PC-9 (cell line): Measurements from ENCODE around the gene CBLB. TPM values are rescaled to one million over a fixed set of nuclear protein-coding genes. Genes with fewer than 3 reads are reported as not detected.

Experiments
- BruUV-seq: library from RNA; stranded (reverse); fragments of 400-500 nt; replicated peaks from 2 replicates; lab custom pipeline; 2021; lab: Mats Ljungman, UMichigan
- CTCF ChIA-PET: fragments of 300-600 bp; sonication (Branson Sonifier 250); formaldehyde crosslinking; loops from one replicate; lab custom pipeline; 2022; ENCODE audit warnings: antibody characterized with exemption; lab: Charles Lee
- POLR2A ChIA-PET: fragments of 300-600 bp; sonication (Branson Sonifier 250); formaldehyde crosslinking; loops from one replicate; lab custom pipeline; 2022; ENCODE audit warnings: antibody characterized with exemption; ENCODE audit not compliant: unreplicated experiment; lab: Charles Lee
- DNase-seq, 2 experiments: peaks; one replicate each; pipeline versions ENCODE4 v3.0.0 to v3.0.0-alpha.2; 2015 to 2022; ENCODE audit warnings: mixed read lengths in 1 of 2
- H2AFZ ChIP-seq: fragments of 200-600 bp; sonication (generic); 2 replicates; pipeline ENCODE4 v1.8.1; 2017; ENCODE audit warnings: antibody characterized with exemption
- H3F3A ChIP-seq: fragments of 200-600 bp; sonication (generic); 2 replicates; pipeline ENCODE4 v1.8.1; 2017; ENCODE audit warnings: antibody characterized with exemption, mild to moderate bottlenecking, low read depth; ENCODE audit not compliant: insufficient read depth
- H3K27ac ChIP-seq: fragments of 200-600 bp; sonication (generic); 2 replicates; pipeline ENCODE4 v1.6.1; 2016; ENCODE audit warnings: mixed run types
- H3K27me3 ChIP-seq: fragments of 200-600 bp; sonication (generic); 2 replicates; pipeline ENCODE4 v1.6.1; 2016; ENCODE audit warnings: low read depth, mixed run types; ENCODE audit not compliant: insufficient read depth
- H3K36me3 ChIP-seq: fragments of 200-600 bp; sonication (generic); 2 replicates; pipeline ENCODE4 v1.6.1; 2016; ENCODE audit warnings: low read depth, mixed run types
- H3K4me1 ChIP-seq: fragments of 200-600 bp; sonication (generic); replicated peaks from 2 replicates; pipeline ENCODE4 v1.6.1; 2016; ENCODE audit warnings: mixed run types; ENCODE audit not compliant: insufficient read depth
- H3K4me2 ChIP-seq: fragments of 200-600 bp; sonication (generic); 2 replicates; pipeline ENCODE4 v1.6.1; 2017; ENCODE audit warnings: mixed run types
- H3K4me3 ChIP-seq: fragments of 200-600 bp; sonication (generic); 2 replicates; pipeline ENCODE4 v1.6.1; 2016; ENCODE audit warnings: mixed run types
- H3K79me2 ChIP-seq: fragments of 200-600 bp; sonication (generic); 2 replicates; pipeline ENCODE4 v1.6.1; 2017; ENCODE audit warnings: low read depth, mixed run types
- H3K9me2 ChIP-seq: fragments of 200-600 bp; sonication (generic); 2 replicates; pipeline ENCODE4 v1.8.1; 2017; ENCODE audit warnings: mild to moderate bottlenecking; ENCODE audit not compliant: insufficient read depth
- H3K9me3 ChIP-seq: fragments of 200-600 bp; sonication (generic); 2 replicates; pipeline ENCODE4 v1.8.1; 2016; ENCODE audit warnings: low read depth; ENCODE audit not compliant: insufficient read depth
- H4K20me1 ChIP-seq: fragments of 200-600 bp; sonication (generic); 2 replicates; pipeline ENCODE4 v1.8.1; 2017; ENCODE audit not compliant: insufficient read depth
- CTCF ChIP-seq: fragments of 200-600 bp; sonication (generic); conservative IDR thresholded peaks from 2 replicates; pipeline ENCODE4 v1.6.1; 2017; ENCODE audit warnings: mixed run types, antibody characterized with exemption, mild to moderate bottlenecking, moderate library complexity
- EZH2 ChIP-seq: fragments of 200-600 bp; sonication (generic); IDR thresholded peaks from 2 replicates; pipeline ENCODE4 v1.8.0; 2017; ENCODE audit warnings: antibody characterized with exemption, low read depth
- intact Hi-C: fragments of 100-400 bp; cut with micrococcal nuclease; formaldehyde crosslinking; loops from one replicate; pipeline ENCODE4 v1.10.0; 2022; ENCODE audit not compliant: unreplicated experiment
- total RNA-seq: library from RNA; stranded (reverse); gene quantifications from 2 replicates; pipeline ENCODE4 v1.2.3, GENCODE V29; 2021

Gene CBLB
- total RNA-seq, 1 experiment from 2014 or later, result 44.0 TPM

GRCh38 chr3:105786241-105786640, 82.6 kb downstream of the CBLB start:
- no peaks in the 10 kb centered on the region for H3F3A ChIP-seq
- TF ChIP-seq EZH2, result no peak
- no peak for TF ChIP-seq CTCF
- ChIA-PET CTCF (no interaction called here), POLR2A (no interaction called here)
- no peak overlapping the region for H3K4me3 ChIP-seq
- H3K36me3 ChIP-seq, result no peaks in the 10 kb centered on the region
- BruUV-seq, result no TSS peak
- H3K27ac ChIP-seq, result no peak overlapping the region
- no peaks in the 10 kb centered on the region for H3K4me1 ChIP-seq
- H4K20me1 ChIP-seq, result no peaks in the 10 kb centered on the region
- H3K9me2 ChIP-seq, result no peaks in the 10 kb centered on the region
- H3K4me2 ChIP-seq, result no peak overlapping the region
- no peak overlapping the region for H2AFZ ChIP-seq
- no peaks in the 10 kb centered on the region for H3K9me3 ChIP-seq
- H3K79me2 ChIP-seq, result no peaks in the 10 kb centered on the region
- intact Hi-C loops, result no loop called here
- no peaks in the 10 kb centered on the region for H3K27me3 ChIP-seq
- DNase-seq, result no peak

DNA sequence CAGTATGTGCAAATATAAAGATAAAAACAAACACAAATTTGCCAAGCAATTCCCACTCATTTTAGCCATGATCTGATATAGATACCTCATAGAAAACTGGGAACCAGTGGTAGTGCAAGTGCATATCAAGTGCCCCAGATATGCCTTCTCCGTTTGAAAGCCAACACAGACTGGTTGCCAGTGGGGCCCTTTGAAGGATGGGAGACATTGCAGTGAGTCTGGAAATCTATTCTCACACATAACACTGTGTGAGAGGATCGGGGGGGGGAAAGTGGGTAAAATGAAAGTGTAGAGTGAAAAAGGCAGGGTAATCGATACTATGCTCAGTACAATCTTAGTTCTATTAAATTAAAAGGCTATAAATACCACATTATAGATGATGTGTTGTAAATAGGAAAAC, 83.0 kb downstream of the CBLB start:
- intact Hi-C loops, result no loop called here
- H3F3A ChIP-seq, result no peaks in the 10 kb centered on the region
- no peaks in the 10 kb centered on the region for H3K9me3 ChIP-seq
- H3K36me3 ChIP-seq, result no peaks in the 10 kb centered on the region
- no peak overlapping the region for H2AFZ ChIP-seq
- H3K79me2 ChIP-seq, result no peaks in the 10 kb centered on the region
- H3K27me3 ChIP-seq, result no peaks in the 10 kb centered on the region
- H3K4me3 ChIP-seq, result no peak overlapping the region
- H3K4me2 ChIP-seq, result no peak overlapping the region
- TF ChIP-seq CTCF (no peak), EZH2 (no peak)
- POLR2A ChIA-PET, result no interaction called here
- no TSS peak for BruUV-seq
- H3K4me1 ChIP-seq, result no peaks in the 10 kb centered on the region
- H4K20me1 ChIP-seq, result no peaks in the 10 kb centered on the region
- CTCF ChIA-PET, result no interaction called here
- no peak for DNase-seq
- H3K27ac ChIP-seq, result no peak overlapping the region
- no peaks in the 10 kb centered on the region for H3K9me2 ChIP-seq

DNA sequence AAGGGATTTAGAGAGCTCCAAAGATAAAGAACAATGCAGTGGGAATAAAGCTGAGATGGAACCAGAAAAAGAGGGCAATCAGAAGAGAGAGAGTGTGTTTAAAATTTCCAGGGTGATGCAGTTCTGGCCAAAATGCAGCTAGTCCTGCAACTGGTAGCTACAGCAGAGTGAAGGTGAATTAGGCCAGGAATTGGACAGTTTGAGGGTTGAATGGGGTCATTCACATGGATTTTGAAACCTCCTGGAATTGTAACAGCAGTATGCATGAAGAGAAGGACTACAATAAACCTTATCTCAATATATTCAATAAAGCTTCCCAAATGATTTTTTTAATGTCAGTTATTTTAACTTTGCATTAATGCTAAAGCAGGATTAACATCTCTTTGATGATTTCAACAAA, 85.2 kb downstream of the CBLB start:
- CTCF ChIA-PET, result no interaction called here
- intact Hi-C loops, result no loop called here
- Histone ChIP-seq H3K27ac (no peak overlapping the region), H3K36me3 (no peaks in the 10 kb centered on the region), H3K79me2 (no peaks in the 10 kb centered on the region), H3K4me1 (no peaks in the 10 kb centered on the region), H3K9me2 (no peaks in the 10 kb centered on the region), H4K20me1 (no peaks in the 10 kb centered on the region), H3K9me3 (no peaks in the 10 kb centered on the region), H3K4me2 (no peak overlapping the region), H3F3A (no peaks in the 10 kb centered on the region), H2AFZ (no peak overlapping the region), H3K27me3 (no peaks in the 10 kb centered on the region), H3K4me3 (no peak overlapping the region)
- no peak for DNase-seq
- no TSS peak for BruUV-seq
- TF ChIP-seq CTCF, result no peak
- no peak for TF ChIP-seq EZH2
- POLR2A ChIA-PET, result no interaction called here
